ENCODE results near the gene CHD8. TPM values are rescaled to one million over a fixed set of nuclear protein-coding genes. Genes with fewer than 3 reads are reported as not detected.

CHD8 gene
- total and polyA plus RNA-seq, 2 of the 13 experiments (the other 11 are each of a cell fraction or from before 2014, with no cell fraction given): 35.1 to 79.6 TPM

GRCh38 chr14:21455912-21456667 is at the start of gene CHD8 (continued):
- TF ChIP-seq CC2D1A (CRISPR knock-in tag; IDR thresholded peaks at IDR 0.05): no peak
- no peak for TF ChIP-seq AFF4 (CRISPR knock-in tag; IDR thresholded peaks at IDR 0.05)
- TF ChIP-seq ZNF616 (CRISPR knock-in tag; IDR thresholded peaks at IDR 0.05; ENCODE audit: low read depth): no peak; the same call in 1 of the 2 replicates
- no peak for TF ChIP-seq DMTF1 (CRISPR knock-in tag; IDR thresholded peaks at IDR 0.05)
- peak; percentile 89 for TF ChIP-seq UBTF (CRISPR knock-in tag; IDR thresholded peaks at IDR 0.05)
- no peak for TF ChIP-seq NFE2 (CRISPR knock-in tag; IDR thresholded peaks at IDR 0.05)
- no peak for TF ChIP-seq TBP (CRISPR knock-in tag; IDR thresholded peaks at IDR 0.05)
- peak; percentile 70 for TF ChIP-seq ZNF205 (CRISPR knock-in tag; IDR thresholded peaks at IDR 0.05)
- peak; percentile 37 for TF ChIP-seq ZNF781 (CRISPR knock-in tag; IDR thresholded peaks at IDR 0.05; ENCODE audit: borderline replicate concordance, not compliant biosample characterization)
- TF ChIP-seq KAT7 (CRISPR knock-in tag; IDR thresholded peaks at IDR 0.05; ENCODE audit: borderline replicate concordance): peak; percentile 93; the same call in 1 of the 2 replicates
- TF ChIP-seq ZBTB33 (CRISPR knock-in tag; IDR thresholded peaks at IDR 0.05): 0 out of 2 replicates have a peak, but pooled peaks have one; percentile 45
- no peak; the same call in 1 of the 2 replicates for TF ChIP-seq PAWR (CRISPR knock-in tag; IDR thresholded peaks at IDR 0.05; ENCODE audit: borderline replicate concordance)
- TF ChIP-seq ZBTB38 (CRISPR knock-in tag; IDR thresholded peaks at IDR 0.05): peak; percentile 76; the same call in 1 of the 2 replicates
- TF ChIP-seq FOXJ3 (CRISPR knock-in tag; IDR thresholded peaks at IDR 0.05; ENCODE audit: borderline replicate concordance): peak; percentile 34; the same call in 1 of the 2 replicates
- TF ChIP-seq ZNF703 (CRISPR knock-in tag; IDR thresholded peaks at IDR 0.05; ENCODE audit: borderline replicate concordance): no peak
- peak; percentile 87; the same call in 1 of the 2 replicates for TF ChIP-seq ZNF747 (CRISPR knock-in tag; IDR thresholded peaks at IDR 0.05; ENCODE audit: borderline replicate concordance)
- no peak for TF ChIP-seq U2AF1 (optimal IDR thresholded peaks at IDR 0.05; ENCODE audit: low read depth, low read length)
- peak; percentile 72; the same call in 1 of the 2 replicates for TF ChIP-seq ZNF136 (CRISPR knock-in tag; IDR thresholded peaks at IDR 0.05; ENCODE audit: low read depth)
